Endothelial cell of umbilical vein (primary cell): ENCODE measurements around the gene CDCA7L. TPM values are rescaled to one million over a fixed set of nuclear protein-coding genes. Genes with fewer than 3 reads are reported as not detected.

Experiments
- BruUV-seq: library from RNA; stranded (reverse); fragments of 400-500 nt; replicated peaks from 2 replicates; lab custom pipeline; 2021; lab: Mats Ljungman, UMichigan
- CTCF ChIA-PET: fragments of 300-600, 350-600 bp; sonication (Branson Sonifier 250); formaldehyde crosslinking; loops from one replicate; lab custom pipeline; 2021; ENCODE audit warnings: antibody characterized with exemption, inconsistent platforms; lab: Charles Lee
- POLR2A ChIA-PET: fragments of 300-600, 350-600 bp; sonication (Branson Sonifier 250); formaldehyde crosslinking; loops from one replicate; lab custom pipeline; 2021; ENCODE audit warnings: antibody characterized with exemption, inconsistent platforms; lab: Charles Lee
- DNase-seq: peaks from one replicate; pipeline ENCODE4 v3.0.0-alpha.2; 2011; ENCODE audit warnings: low read depth, low spot score
- FAIRE-seq: peaks from 2 replicates; lab custom pipeline; 2011; peaks lifted over from hg19 to GRCh38; lab: Jason Lieb, UNC
- H2AFZ ChIP-seq: 2 replicates; pipeline ENCODE4 v1.6.0; 2012; ENCODE audit warnings: low read depth, low read length, control low read depth, inconsistent platforms
- H3K27ac ChIP-seq: 2 replicates; pipeline ENCODE4 v1.5.1; 2011; ENCODE audit warnings: low read depth, mild to moderate bottlenecking, control low read depth, low read length, moderate library complexity; ENCODE audit not compliant: insufficient read depth
- H3K27me3 ChIP-seq, 2 experiments: 2 replicates each; pipeline versions ENCODE4 v1.6.0 to v1.6.1; 2011; ENCODE audit warnings: low read length in 2 of 2, mixed read lengths in 1 of 2; ENCODE audit not compliant: control insufficient read depth in 2 of 2, insufficient read depth in 2 of 2
- H3K36me3 ChIP-seq, 2 experiments: 2 replicates in 1 of 2; 3 replicates in 1 of 2; pipeline ENCODE4 v1.5.1; 2011; ENCODE audit warnings: low read length in 2 of 2, mild to moderate bottlenecking in 1 of 2, moderate library complexity in 1 of 2; ENCODE audit not compliant: control insufficient read depth in 2 of 2, insufficient read depth in 2 of 2; ENCODE audit errors: extremely low read depth in 1 of 2
- H3K4me1 ChIP-seq: 3 replicates; pipeline ENCODE4 v1.5.1; 2011; ENCODE audit warnings: mild to moderate bottlenecking, low read length; ENCODE audit not compliant: control insufficient read depth, insufficient read depth; ENCODE audit errors: extremely low read depth
- H3K4me2 ChIP-seq: 2 replicates; pipeline ENCODE4 v1.6.1; 2011; ENCODE audit warnings: low read length, control low read depth, mixed read lengths; ENCODE audit not compliant: insufficient read depth
- H3K4me3 ChIP-seq, 3 experiments: fragments of 200-600 bp in 1 of 3; sonication (generic), shearing (Covaris generic) in 1 of 3; replicated peaks in 1 of 3; 2 replicates each; pipeline ENCODE4 v1.5.1; 2011 to 2016; ENCODE audit warnings: control low read depth in 3 of 3, low read length in 3 of 3, mild to moderate bottlenecking in 2 of 3, inconsistent platforms in 1 of 3, low read depth in 1 of 3, moderate library complexity in 1 of 3; ENCODE audit not compliant: insufficient read depth in 1 of 3
- H3K79me2 ChIP-seq: 2 replicates; pipeline ENCODE4 v1.6.0; 2012; ENCODE audit warnings: low read length, inconsistent platforms; ENCODE audit not compliant: control insufficient read depth, insufficient read depth
- H3K9ac ChIP-seq: replicated peaks from 2 replicates; pipeline ENCODE3; 2011; ENCODE audit warnings: low read length, control low read depth; ENCODE audit not compliant: insufficient read depth; ENCODE audit errors: extremely low read depth
- H3K9me1 ChIP-seq: replicated peaks from 3 replicates; pipeline ENCODE4 v1.6.0; 2011; ENCODE audit warnings: mild to moderate bottlenecking, low read length; ENCODE audit not compliant: control insufficient read depth, insufficient read depth; ENCODE audit errors: extremely low read depth
- H3K9me3 ChIP-seq: replicated peaks from 2 replicates; pipeline ENCODE4 v1.5.1; 2012; ENCODE audit warnings: low read length, inconsistent platforms; ENCODE audit not compliant: control insufficient read depth, insufficient read depth
- H4K20me1 ChIP-seq: replicated peaks from 2 replicates; pipeline ENCODE3; 2011; ENCODE audit warnings: mild to moderate bottlenecking, low read length; ENCODE audit not compliant: control insufficient read depth, insufficient read depth; ENCODE audit errors: extremely low read depth
- EZH2 ChIP-seq: IDR thresholded peaks from 2 replicates; pipeline ENCODE4 v1.6.1; 2012; ENCODE audit warnings: borderline replicate concordance, low read depth, mild to moderate bottlenecking, moderate library complexity, low read length, inconsistent platforms; ENCODE audit not compliant: severe bottlenecking
- FOS ChIP-seq: IDR thresholded peaks from 2 replicates; pipeline ENCODE4 v1.6.1; 2011; ENCODE audit warnings: mild to moderate bottlenecking, low read length, moderate library complexity, borderline replicate concordance; ENCODE audit not compliant: insufficient read depth
- GATA2 ChIP-seq: IDR thresholded peaks from 2 replicates; pipeline ENCODE4 v1.7.0; 2011; ENCODE audit warnings: low read depth, mild to moderate bottlenecking, moderate library complexity, mixed read lengths, low read length; ENCODE audit not compliant: insufficient read length, insufficient read depth
- JUN ChIP-seq: IDR thresholded peaks from 2 replicates; pipeline ENCODE4 v1.6.1; 2011; ENCODE audit warnings: borderline replicate concordance, low read depth; ENCODE audit not compliant: insufficient read length, insufficient read depth
- MAX ChIP-seq: IDR thresholded peaks from 2 replicates; pipeline ENCODE4 v1.6.1; 2011; ENCODE audit not compliant: insufficient read depth, insufficient read length
- MYC ChIP-seq: IDR thresholded peaks from one replicate; pipeline ENCODE4 v1.6.1; 2011; ENCODE audit warnings: mild to moderate bottlenecking, low read depth, low read length
- POLR2A ChIP-seq: IDR thresholded peaks from 2 replicates; pipeline ENCODE4 v1.6.1; 2012; ENCODE audit warnings: low read depth, mild to moderate bottlenecking, control low read depth, low read length
- POLR2AphosphoS5 ChIP-seq: IDR thresholded peaks from 2 replicates; pipeline ENCODE4 v1.6.1; 2012; ENCODE audit warnings: low read depth, mild to moderate bottlenecking, control low read depth, low read length, moderate library complexity; ENCODE audit not compliant: insufficient read depth
- dilution Hi-C: fragments of 300-500 bp; cut with MboI; formaldehyde crosslinking; loops from one replicate; pipeline ENCODE4 v1.15.0; 2019; ENCODE audit warnings: low sequenced_read_pairs; ENCODE audit not compliant: extremely low pct_ligation_motif_present
- intact Hi-C: fragments of 100-400 bp; cut with micrococcal nuclease; formaldehyde crosslinking; loops from one replicate; pipeline ENCODE4 v1.10.0; 2022
- polyA plus RNA-seq, 4 experiments: library from polyadenylated mRNA; depleted of rRNA in 3 of 4; stranded (reverse) in 3 of 4; unstranded in 1 of 4; fragments of >200 nt; gene quantifications; 2 replicates each; pipeline versions ENCODE4 v1.2.1 to v1.2.3, GENCODE V29; 2011 to 2012; ENCODE audit warnings: missing spikeins in 1 of 4
- total RNA-seq: library from RNA; stranded (reverse); gene quantifications from 2 replicates; pipeline ENCODE4 v1.2.3, GENCODE V29; 2021
- TF ChIP-seq, protein P1 (sequence below), 2 donors: IDR thresholded peaks; 1 replicate in 1 of 2; 2 replicates in 1 of 2; pipeline ENCODE4 v1.5.1; 2011; ENCODE audit warnings: low read length in 2 of 2, mild to moderate bottlenecking in 2 of 2, moderate library complexity in 2 of 2, control low read depth in 1 of 2, inconsistent platforms in 1 of 2, low read depth in 1 of 2; ENCODE audit not compliant: insufficient read depth in 1 of 2; ENCODE audit errors: extremely low read depth in 1 of 2

The CDCA7L gene
- total and polyA plus RNA-seq, 2 donors (not counting 3 experiments of a cell fraction or from before 2014, with no cell fraction given): 68.4 to 91.6 TPM

- Histone ChIP-seq H3K36me3 (no peaks in the 10 kb centered on the region), H2AFZ (no peak overlapping the region), H3K27me3 (no peaks in the 10 kb centered on the region), H3K4me3 (no peak overlapping the region), H3K79me2 (peaks cover 85% of the 10 kb centered on the region), H3K9me1 (no peaks in the 10 kb centered on the region), H3K9me3 (no peaks in the 10 kb centered on the region), H3K4me1 (peaks cover 24% of the 10 kb centered on the region), H4K20me1 (no peaks in the 10 kb centered on the region), H3K4me2 (peak overlapping the region; percentile 24), H3K9ac (no peak overlapping the region), H3K27ac (no peak overlapping the region)
- POLR2A ChIA-PET: interaction anchor here (1.0 kb wide), 1 partner anchor 22 kb away, joined by 5 read pairs; no protein-coding TSS in a partner anchor
- DNase-seq: peak; percentile 62
- no peak for TF ChIP-seq EZH2
- TF ChIP-seq, protein P1, sequence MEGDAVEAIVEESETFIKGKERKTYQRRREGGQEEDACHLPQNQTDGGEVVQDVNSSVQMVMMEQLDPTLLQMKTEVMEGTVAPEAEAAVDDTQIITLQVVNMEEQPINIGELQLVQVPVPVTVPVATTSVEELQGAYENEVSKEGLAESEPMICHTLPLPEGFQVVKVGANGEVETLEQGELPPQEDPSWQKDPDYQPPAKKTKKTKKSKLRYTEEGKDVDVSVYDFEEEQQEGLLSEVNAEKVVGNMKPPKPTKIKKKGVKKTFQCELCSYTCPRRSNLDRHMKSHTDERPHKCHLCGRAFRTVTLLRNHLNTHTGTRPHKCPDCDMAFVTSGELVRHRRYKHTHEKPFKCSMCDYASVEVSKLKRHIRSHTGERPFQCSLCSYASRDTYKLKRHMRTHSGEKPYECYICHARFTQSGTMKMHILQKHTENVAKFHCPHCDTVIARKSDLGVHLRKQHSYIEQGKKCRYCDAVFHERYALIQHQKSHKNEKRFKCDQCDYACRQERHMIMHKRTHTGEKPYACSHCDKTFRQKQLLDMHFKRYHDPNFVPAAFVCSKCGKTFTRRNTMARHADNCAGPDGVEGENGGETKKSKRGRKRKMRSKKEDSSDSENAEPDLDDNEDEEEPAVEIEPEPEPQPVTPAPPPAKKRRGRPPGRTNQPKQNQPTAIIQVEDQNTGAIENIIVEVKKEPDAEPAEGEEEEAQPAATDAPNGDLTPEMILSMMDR (IDR thresholded peaks at IDR 0.05; ENCODE audit: extremely low read depth in 1 of 2, insufficient read depth in 1 of 2, low read depth in 1 of 2, low read length in 2 of 2): no peak
- peak; percentile 8 for TF ChIP-seq JUN
- no peak for TF ChIP-seq POLR2A
- peak; percentile 54 for TF ChIP-seq FOS
- no peak for TF ChIP-seq POLR2AphosphoS5
- no peak for TF ChIP-seq MYC
- TF ChIP-seq GATA2: peak; percentile 28
- no peak for TF ChIP-seq MAX
- CTCF ChIA-PET: interaction anchor here (1.2 to 1.5 kb wide), 3 partner anchors 15 to 23 kb away, joined by 3 to 8 read pairs (median 4); partner anchors contain the start of gene CDCA7L
- dilution Hi-C loops (no loop called here), intact Hi-C loops (loop anchor here (1.0 kb wide), 1 partner anchor 17 kb away; no protein-coding TSS in a partner anchor)
- FAIRE-seq: no peak
- BruUV-seq: no TSS peak
Measured at GRCh38 chr7:21922605-21923004, 23.1 kb downstream of the CDCA7L start.
